GM19035 (cell line): ENCODE results near the gene KCNN4.

ENCODE experiments used
- ATAC-seq: cut with Tn5 transposase; IDR thresholded peaks from one replicate; pipeline ENCODE4 v1.9.1; 2021; ENCODE audit not compliant: unreplicated experiment

KCNN4 gene

GRCh38 chr19:43799502-43800142, 18.8 kb upstream of the KCNN4 start:
- no peak for ATAC-seq

GRCh38 chr19:43798546-43799409, 18.0 kb upstream of the KCNN4 start:
- ATAC-seq: no peak

GRCh38 chr19:43798026-43798545, 17.3 kb upstream of the KCNN4 start:
- ATAC-seq: no peak

- ATAC-seq: no peak
Observed at GRCh38 chr19:43797556-43797955, 16.8 kb upstream of the KCNN4 start.

GRCh38 chr19:43797118-43797517, 16.3 kb upstream of the KCNN4 start:
- ATAC-seq: no peak

GRCh38 chr19:43790587-43790986, 9.8 kb upstream of the KCNN4 start:
- no peak for ATAC-seq

GRCh38 chr19:43789029-43789428, 8.3 kb upstream of the KCNN4 start:
- no peak for ATAC-seq

GRCh38 chr19:43786665-43787064, 5.9 kb upstream of the KCNN4 start:
- no peak for ATAC-seq

GRCh38 chr19:43784981-43785808, 4.4 kb upstream of the KCNN4 start:
- ATAC-seq: no peak

GRCh38 chr19:43784241-43784980, 3.6 kb upstream of the KCNN4 start:
- no peak for ATAC-seq

- no peak for ATAC-seq
Observed at GRCh38 chr19:43783636-43784035, 2.9 kb upstream of the KCNN4 start.

- no peak for ATAC-seq
Observed at GRCh38 chr19:43782689-43783231, 2.0 kb upstream of the KCNN4 start.

GRCh38 chr19:43782311-43782660, 1.5 kb upstream of the KCNN4 start:
- no peak for ATAC-seq

GRCh38 chr19:43781630-43782310, 997 bp upstream of the KCNN4 start:
- ATAC-seq: no peak

- no peak for ATAC-seq
Observed at GRCh38 chr19:43779820-43780219, 953 bp downstream of the KCNN4 start.

- ATAC-seq: no peak
Observed at GRCh38 chr19:43779147-43779819, 1.5 kb downstream of the KCNN4 start.

- ATAC-seq: no peak
Observed at GRCh38 chr19:43778651-43779050, 2.1 kb downstream of the KCNN4 start.

GRCh38 chr19:43777163-43777695, 3.5 kb downstream of the KCNN4 start:
- ATAC-seq: no peak

- no peak for ATAC-seq
Observed at GRCh38 chr19:43776286-43776685, 4.5 kb downstream of the KCNN4 start.
